Measurements from ENCODE around the gene CACNA2D3.

The CACNA2D3 gene

GRCh38 chr3:54983266-54984099 is 861.1 kb downstream of the CACNA2D3 start:
- no peak for FAIRE-seq

DNA sequence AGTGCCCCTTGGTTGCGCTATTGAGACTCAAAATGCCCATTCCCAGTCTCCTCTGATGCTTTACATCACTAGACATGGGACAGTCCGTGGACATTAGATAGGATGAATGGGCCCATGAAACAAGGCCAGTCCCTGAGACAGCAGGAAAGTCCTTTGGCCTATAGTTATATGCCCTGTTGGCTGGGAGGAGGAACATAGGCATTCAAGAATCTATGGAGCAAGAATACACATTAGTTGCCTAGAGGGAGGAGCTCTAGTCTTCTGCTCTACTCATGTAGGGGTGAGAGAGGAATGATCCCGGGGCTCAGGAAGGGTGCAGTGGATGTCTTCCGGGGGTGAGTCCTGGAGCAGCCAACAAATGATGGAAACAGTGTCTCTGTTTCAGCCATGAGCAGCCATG is 863.5 kb downstream of the CACNA2D3 start:
- FAIRE-seq, result no peak

GRCh38 chr3:54986294-54986693 is 863.9 kb downstream of the CACNA2D3 start:
- no peak for FAIRE-seq

GRCh38 chr3:54987719-54988118 is 865.4 kb downstream of the CACNA2D3 start:
- FAIRE-seq, result no peak

DNA sequence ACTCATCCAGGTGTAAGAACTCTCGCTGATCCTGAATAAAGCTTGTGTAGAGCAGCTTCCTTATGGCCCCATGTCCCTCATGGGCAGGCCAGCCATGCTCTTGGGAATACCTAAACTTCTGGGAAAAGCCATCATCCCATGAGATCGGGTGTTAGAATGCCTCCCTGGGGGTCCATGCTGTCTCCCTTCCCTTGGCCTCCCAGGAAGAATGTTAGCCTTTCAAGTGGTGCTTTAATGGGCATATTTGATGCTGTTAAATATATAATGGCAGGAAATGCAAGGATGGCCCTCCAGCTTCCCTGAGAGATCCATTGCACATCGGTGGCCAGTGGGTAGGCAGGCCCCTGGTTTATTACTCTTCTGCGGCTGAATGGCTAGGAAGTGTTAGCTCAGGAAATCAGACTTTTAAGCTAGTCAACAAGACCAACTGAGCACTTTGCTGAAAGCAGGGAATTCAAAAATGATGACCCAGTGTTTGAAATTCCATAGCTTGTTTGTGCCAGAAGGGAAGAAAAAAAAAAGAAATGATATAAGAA is 866.0 kb downstream of the CACNA2D3 start:
- FAIRE-seq, result no peak

DNA sequence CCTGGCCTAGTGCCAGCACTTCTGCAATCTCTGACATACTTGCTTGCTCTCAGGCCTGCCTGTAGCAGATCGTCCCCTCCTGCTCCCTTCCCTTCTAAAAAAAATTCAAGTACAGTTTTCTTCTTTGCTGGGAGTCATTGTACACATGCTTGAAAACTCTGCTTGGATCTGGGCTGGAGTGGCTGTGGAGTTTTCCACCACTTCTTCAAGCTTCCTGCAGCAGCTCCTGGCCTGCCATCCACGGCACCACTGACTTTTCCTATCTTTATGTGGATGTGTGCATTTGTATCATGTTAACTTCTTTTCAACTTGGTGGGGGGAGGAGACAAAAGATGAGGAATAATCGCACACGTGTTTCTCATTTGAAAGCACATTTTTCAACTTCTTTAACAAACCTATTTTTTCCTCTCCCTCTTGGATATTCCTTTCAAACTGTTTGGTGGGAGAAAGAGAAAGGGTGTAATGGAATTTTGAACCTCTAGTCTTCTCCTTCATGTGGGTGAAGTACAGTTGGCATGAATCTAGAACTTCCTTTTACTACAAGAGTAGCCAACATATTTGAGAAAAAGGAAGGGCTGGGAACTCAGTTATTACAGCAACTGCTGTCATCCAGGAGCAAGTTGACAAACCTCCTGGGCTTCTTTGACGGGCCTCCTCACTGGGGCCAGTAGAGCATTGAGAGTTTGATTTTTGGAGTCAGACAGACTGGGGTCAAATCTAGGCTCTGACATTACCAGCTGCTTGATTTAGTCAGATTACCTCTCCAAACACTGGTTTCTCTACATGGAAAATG is 866.7 kb downstream of the CACNA2D3 start:
- no peak for FAIRE-seq

GRCh38 chr3:54994111-54994513 is 871.8 kb downstream of the CACNA2D3 start:
- no peak for FAIRE-seq

DNA sequence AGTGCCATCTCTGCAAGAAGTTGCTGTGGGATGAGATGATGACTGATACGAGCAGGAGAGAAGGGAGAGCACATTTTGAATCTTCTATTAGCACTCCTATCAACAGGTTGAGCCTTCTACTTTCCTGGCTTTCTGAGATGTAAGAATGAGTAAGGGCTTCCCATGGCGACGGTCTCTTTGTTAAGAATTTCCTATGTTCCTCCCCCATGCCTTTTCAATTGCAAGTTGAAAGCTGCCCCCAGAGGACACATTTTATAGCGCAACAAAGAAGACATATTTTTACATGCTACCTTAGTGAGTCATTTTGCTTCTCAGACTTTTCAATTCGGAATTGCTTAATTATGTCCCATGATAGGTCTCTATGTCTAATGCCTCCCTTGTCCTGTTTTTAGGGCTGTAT is 876.8 kb downstream of the CACNA2D3 start:
- no peak for FAIRE-seq

- no peak for FAIRE-seq
These were observed 877.5 kb downstream of the CACNA2D3 start for GRCh38 chr3:54999811-55000210.

DNA sequence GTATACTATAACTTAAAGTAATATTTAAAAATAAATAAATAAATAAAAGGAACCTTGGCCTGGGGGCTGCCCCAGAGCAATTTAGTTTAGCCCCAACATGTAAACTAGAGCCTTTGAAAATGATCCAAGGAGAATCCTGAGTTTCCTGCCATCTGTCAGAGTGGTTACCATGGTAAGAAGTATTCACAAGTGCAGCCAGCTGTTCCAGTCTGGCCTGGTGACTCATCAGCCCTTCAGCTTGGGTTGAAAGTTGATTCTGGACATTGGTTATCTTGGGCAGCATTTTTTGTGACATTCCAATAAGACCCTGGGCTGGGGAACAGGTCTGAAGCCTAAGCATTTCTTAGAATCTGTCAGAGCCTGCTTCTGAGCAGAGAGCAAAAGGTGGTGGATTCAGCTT is 878.2 kb downstream of the CACNA2D3 start:
- FAIRE-seq, result no peak

GRCh38 chr3:55000953-55001352 is 878.6 kb downstream of the CACNA2D3 start:
- no peak for FAIRE-seq

- no peak for FAIRE-seq
These were observed 880.1 kb downstream of the CACNA2D3 start for GRCh38 chr3:55002416-55002930.

DNA sequence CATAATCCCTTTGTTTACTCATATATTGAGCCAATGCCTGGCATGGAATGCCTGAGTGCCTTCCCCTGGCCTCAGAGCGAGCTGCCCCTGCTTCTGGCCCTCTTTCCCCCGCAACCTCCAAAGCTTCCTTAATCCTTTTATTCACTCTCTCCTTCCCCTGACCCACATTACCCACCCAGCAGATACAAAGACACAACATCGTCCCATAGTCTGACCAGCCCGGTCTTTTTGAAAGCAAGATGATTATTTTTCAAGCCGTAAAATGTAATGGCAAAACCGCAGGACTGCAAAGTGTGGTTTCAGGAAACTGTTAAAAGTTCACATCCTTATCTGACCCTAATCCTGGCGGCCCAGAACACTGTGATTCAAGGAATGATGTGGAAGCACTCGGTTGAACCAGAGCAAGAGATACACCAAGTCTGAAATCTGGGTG is 883.9 kb downstream of the CACNA2D3 start:
- FAIRE-seq, result no peak

DNA sequence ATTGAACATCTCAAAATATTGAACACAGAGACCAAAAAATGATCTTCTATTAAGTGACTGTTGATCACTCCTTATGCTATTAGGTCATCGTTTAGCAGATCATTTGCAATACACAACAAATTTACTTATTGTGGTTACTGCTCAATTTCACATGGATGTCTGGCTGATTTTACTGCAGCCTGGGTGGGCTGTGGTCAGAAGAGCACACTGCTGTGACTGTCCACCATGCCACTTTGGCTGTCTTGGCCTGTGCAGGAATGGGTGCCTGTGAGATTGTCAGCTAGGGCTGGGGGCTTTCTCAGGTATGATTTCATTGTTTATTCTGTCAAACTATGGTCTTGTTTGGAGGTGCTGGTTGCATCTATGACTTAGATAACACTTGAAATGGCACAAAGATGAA is 885.6 kb downstream of the CACNA2D3 start:
- FAIRE-seq, result no peak

DNA sequence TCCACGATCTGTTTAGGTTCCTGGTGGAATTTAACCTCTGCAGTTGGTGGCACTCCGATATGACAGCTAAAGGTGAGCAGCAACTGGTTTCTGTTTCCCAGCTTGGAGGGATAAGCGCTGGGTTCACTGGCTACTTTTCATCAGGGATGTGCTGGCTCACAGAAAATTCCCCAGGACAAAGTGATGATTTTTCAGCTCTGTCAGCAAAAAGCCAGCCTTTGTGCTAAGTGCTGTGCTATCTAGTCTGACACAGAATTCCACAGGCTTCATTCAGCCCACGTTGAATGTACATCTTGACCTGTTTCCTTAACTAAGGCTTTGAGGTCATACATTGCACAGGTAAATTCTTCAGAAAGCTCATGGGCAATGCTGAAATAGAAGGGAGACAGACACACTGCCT is 887.0 kb downstream of the CACNA2D3 start:
- FAIRE-seq, result no peak

DNA sequence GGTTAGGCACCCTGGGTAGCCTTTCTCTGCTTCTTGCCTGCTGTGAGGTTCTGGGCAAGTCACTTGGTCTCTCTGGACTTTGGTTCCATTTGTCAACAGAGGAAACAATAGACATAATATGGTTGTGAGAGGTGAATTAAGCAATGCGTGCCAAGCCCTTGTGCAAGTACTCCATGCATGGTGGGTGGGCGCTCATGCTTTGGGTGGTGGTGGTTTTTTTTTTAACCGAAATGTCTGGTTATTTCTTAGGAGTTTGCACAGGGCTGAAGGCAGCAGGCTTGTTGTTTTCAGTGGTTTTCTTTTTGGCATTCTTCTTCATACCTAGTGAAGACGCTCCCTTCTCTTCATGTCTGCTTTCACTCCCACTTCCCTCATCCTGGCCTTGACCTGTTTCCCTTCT is 889.7 kb downstream of the CACNA2D3 start:
- FAIRE-seq, result no peak

DNA sequence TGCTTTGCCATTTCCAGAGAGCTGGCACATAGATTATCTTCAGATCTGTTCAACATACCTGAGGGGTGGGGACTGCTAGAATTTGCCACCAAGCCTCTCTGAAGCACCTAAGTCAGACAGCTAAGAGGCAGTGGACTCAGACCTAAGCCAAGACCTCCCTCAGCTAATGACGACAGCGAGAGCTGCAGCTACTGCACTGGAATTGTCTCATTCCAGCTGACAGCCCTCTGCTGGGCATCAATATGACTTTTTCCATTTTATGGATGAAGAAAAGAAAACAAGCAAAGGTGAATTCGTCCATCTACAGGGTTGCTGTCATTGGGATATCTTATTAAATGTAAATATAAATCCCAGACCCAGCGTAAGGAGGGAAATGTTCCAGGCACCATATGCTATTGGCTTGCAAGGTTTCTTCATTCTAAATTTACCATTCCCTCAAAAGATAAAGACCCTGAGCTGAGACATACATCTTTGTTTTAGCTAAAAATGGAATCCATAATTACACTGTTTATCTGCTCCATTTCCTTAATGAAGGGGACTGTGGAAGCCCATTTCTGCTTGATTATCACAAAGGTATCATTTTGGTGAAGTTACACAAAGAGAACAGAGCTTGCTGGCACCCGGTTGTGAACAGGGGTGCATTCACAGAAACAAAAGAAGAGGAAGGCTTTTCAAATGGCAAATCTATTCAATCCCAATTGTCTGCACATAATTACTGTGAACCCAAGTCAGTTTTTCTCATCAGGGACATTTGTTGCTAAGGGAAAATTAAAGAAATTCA is 891.0 kb downstream of the CACNA2D3 start:
- FAIRE-seq, result no peak

DNA sequence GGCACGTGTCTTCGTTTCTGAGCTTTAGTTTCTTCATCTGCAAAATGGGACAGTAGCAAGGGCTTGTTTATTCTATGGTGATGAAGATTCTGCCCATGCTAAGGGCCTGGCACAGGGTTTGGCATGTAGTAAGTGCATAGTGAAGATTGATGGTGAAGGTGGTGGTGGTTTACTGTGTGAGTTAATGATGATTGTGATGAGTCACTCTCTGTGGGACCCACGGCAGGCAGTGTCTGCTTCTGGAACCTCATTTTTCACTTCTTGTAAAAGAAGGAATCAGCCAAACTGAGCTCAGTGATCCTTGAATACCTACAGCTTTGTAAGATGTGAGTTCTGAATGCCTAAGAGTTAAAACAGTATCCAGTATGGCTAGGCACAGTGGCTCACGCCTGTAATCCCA is 891.7 kb downstream of the CACNA2D3 start:
- FAIRE-seq, result no peak

GRCh38 chr3:55014906-55015305 is 892.6 kb downstream of the CACNA2D3 start:
- no peak for FAIRE-seq

DNA sequence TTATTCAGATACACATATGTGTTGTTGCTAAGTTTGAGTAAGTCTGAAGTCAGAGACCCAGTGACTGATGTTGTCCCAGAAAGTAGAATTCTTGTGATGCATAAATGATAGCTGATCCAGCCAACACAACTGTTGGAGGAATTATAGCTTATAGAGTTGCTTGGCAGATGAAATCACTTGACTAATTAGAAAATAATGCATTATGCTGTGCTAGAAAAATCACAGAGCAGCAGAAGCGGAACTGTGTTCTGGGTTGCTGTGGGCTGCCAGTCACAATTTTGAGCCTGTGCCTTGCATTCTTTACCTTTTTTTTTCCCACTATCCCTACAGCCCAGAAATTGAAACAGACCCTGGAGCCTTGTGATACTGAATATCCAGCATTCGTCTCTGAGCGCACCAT is 895.5 kb downstream of the CACNA2D3 start:
- no peak for FAIRE-seq

GRCh38 chr3:55030938-55031337 is 908.6 kb downstream of the CACNA2D3 start:
- no peak for FAIRE-seq

- FAIRE-seq, result no peak
These were observed 914.7 kb downstream of the CACNA2D3 start for GRCh38 chr3:55036883-55037577.
